Limb (tissue), 2 donors: ENCODE results near the gene FAM24A.
"Not testable (repeated sequence)": the region's sequence is repeated elsewhere in the genome, so short reads cannot be mapped to it uniquely, and the experiment has no call there.

Experiments
- DNase-seq, 2 donors: peaks; one replicate each; pipeline ENCODE4 v3.0.0-alpha.2; 2016; ENCODE audit errors: extremely low spot score in 2 of 2

Gene FAM24A, protein sequence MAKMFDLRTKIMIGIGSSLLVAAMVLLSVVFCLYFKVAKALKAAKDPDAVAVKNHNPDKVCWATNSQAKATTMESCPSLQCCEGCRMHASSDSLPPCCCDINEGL

GRCh38 chr10:122910310-122910709 lies at the start of gene FAM24A:
Gene FAM24A (plus strand): TSS chr10:122910610. CDS start chr10:122911635, 1,025 bp downstream.
- no peak for DNase-seq

- DNase-seq: no peak
Measured at GRCh38 chr10:122861711-122862161, 48.7 kb upstream of the FAM24A start.

GRCh38 chr10:122863216-122864193 lies 46.9 kb upstream of the FAM24A start:
- DNase-seq: no peak

GRCh38 chr10:122864194-122864592 lies 46.2 kb upstream of the FAM24A start:
- DNase-seq: no peak

GRCh38 chr10:122864901-122865300 lies 45.5 kb upstream of the FAM24A start:
- no peak for DNase-seq

- not testable (repeated sequence) for DNase-seq
Measured at GRCh38 chr10:122866757-122867482, 43.5 kb upstream of the FAM24A start.

GRCh38 chr10:122868768-122869167 lies 41.6 kb upstream of the FAM24A start:
- DNase-seq: not testable (repeated sequence)

DNA sequence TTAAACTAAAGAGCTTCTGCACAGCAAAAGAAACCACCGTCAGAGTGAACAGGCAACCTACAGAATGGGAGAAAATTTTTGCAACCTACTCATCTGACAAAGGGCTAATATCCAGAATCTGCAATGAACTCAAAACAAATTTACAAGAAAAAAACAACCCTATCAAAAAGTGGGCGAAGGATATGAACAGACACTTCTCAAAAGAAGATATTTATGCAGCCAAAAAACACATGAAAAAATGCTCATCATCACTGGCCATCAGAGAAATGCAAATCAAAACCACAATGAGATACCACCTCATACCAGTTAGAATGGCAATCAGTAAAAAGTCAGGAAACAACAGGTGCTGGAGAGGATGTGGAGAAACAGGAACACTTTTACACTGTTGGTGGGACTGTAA lies 38.5 kb upstream of the FAM24A start:
- not testable (repeated sequence) for DNase-seq

DNA sequence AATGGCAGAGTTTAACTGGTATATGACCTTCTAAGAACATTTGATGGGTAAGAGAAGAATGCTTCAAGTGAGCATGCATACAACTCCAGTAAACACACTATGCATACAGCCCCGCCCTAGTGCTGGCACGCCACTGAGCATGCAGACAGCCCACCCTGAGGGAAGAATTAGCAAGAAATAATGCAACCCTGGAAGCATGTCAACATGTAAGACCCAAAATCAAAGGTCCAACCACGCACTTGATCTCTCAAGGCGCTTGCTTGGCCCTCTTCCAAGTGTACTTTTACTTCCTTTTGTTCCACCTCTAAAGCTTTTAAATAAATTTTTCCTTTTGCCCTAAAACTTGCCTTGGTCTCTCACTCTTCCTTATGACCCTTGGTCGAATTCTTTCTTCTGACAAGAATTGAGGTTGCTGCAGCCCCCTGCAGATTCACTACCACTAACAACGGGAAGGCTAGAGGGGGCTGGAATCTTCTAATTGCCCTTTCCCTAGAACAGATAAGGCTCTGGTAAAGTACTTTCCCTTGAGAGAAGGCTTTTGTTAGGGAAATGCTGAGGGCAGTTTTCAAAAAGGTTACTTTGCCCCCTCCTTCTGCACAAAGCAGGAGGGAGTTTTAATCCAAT lies 34.5 kb upstream of the FAM24A start:
- DNase-seq: no peak

- DNase-seq: no peak
Measured at GRCh38 chr10:122876467-122876855, 33.9 kb upstream of the FAM24A start.

- DNase-seq: no peak
Measured at GRCh38 chr10:122877264-122877663, 33.1 kb upstream of the FAM24A start.

- no peak for DNase-seq
Measured at GRCh38 chr10:122878799-122879338, 31.5 kb upstream of the FAM24A start.

DNA sequence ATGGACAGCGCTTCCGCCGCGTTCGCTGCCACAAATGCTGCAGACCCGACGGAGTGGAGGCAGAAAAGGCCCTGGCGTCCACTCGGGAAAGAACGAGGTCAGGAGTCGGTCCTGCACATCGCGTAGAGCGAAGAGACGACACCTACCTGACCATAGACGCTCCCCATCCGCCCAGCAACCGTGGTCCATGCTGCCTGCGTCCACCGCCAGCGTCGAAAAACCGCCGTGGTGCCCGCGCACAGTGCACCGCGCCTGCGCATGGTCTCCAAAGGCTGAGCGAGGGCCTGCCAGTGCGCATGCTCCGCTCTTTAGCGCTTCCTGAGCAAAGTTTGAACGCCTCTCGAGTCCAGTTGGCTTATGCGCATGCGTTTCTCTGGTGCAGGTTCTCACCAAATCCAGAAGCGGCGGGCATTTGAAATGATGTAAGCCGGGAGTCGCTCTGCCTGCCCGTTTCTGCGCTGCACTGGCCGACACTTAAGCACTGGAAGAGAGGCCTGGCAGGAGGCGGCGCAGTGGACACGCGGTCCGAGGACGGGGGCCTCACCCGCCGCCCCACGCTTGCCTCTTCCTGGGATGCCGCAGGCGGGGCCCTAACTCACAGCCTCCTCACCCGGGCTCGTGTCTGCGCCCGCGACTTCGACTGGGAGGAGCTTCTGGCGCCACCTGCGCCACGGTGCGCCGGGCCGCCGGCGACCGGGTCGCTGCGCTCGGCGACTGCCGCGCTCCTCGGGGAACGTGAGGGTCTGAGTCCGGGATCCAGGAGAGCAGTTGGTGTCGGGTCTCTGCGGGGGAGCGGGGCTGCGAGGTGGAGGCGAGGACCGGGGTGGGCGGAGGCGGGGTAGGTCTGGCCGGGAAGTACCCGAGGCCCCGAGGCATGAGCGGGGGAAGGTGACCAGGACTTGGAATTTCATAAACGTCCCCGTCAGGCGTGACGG lies 30.8 kb upstream of the FAM24A start, which contains the start of gene FAM24B:
TSS of gene FAM24B (minus strand) at position 243 of the 935 bp plus-strand sequence. CDS start 29,066 bp downstream, outside the sequence.
- DNase-seq: peak; percentile 94 to 98

DNA sequence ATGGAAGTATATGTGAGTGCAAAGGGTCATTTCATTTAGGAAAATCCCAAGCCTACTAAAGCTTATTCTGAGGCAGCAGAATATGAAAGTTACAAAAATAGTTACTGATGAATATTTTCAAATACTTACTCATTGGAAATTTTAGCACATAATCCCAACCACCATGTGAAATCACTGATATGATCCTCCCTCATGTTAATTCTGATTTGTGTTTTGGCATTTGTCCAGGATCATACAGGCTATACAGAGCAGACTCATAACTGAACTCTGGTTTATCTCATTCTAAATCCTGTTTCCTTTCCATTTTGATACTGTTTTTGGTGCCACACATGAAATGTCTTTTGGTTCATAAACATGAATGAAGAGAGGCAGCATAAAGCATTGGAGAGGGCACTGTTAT lies 27.6 kb upstream of the FAM24A start:
- no peak for DNase-seq

DNA sequence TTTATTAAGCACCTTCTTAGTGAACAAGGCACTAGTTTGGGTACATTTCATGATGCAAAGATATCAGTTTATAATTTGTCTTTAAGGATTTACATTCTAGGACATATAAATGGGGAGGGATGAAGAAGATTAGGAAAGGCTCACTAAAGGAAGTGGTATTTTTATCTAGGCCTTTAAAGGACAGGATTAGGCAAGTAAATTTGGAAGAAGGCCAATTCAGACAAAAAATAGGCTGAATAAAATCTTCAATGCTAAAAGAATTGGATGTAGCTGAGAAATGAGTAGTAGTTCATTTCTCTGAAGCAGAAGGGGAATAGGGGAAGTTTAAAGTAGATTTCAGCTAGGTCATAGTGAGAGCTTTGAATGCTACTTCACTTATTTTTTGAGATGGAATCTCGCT lies 26.2 kb upstream of the FAM24A start:
- DNase-seq: no peak

- DNase-seq: no peak
Measured at GRCh38 chr10:122894261-122894944, 16.0 kb upstream of the FAM24A start.

DNA sequence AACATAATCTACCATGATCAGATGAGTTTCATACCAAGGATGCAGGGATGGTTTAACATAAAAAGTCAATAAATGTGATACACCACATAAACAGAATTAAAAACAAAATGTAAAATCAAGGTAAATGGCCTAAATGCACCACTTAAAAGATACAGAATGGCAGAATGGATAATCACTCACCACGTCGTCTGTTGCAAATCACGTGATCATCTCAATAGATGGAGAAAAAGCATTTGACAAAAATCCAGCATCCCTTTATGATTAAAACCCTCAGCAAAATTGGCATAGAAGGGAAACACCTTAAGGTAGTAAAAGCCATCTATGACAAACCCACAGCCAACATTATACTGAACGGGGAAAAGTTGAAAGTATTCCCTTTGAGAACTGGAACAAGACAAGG lies 6.5 kb upstream of the FAM24A start:
- DNase-seq: not testable (repeated sequence)

DNA sequence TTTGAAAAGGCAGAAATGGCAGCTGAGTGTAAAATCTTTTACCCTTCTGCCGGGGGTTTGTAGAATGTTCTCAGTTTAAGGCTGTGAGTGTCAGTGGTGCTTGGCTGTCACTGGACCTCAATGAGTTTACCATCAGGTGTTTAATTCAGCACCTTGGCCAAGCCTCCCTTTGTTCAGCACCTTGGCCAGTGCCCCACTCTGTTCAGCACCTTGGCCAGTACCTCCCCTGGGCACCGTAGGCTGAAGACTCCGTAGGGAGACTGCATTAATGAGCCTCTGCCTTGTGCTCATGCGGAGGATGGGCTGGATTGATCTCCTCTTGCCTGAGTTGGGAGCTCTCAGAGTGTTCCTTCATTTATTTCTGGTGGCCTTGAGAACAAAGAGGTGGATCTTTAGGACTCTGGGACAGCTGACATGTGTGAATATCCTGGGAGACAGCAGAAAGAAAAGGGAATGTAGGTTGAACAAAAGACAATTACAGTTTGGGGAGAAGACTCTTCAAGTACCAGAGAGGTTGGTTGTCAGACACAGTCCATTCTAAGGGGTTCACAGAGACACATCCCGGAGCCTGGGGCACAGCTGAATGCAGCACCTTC lies 1.6 kb downstream of the FAM24A start:
- DNase-seq: peak; percentile 35 to 79

DNA sequence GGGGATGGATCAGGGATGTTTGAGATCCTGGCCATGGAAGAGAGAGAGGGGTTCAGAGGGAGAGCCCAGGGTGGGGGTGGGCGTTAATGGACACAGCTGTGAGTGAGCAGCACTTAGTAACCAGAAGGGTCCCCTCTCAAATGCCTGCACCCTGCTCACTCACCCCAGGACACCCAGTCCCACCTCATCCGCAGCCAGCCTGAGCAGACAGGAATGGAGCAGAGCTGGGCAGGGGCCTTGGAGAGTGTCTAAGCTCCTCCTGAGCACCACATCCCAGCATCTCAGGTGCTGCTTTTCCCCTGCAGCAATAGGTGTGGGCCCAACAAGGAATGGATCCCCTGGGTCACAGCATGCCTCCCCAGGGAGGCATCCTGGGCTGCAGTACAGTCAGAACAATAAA lies 5.3 kb downstream of the FAM24A start:
- no peak for DNase-seq
